Superior temporal gyrus (tissue), 1 donor: ENCODE results near the gene UNC119B.

Source experiments
- DNase-seq: peaks from one replicate; pipeline ENCODE4 v3.0.0-alpha.2; 2016; ENCODE audit errors: extremely low spot score

The UNC119B gene

DNA sequence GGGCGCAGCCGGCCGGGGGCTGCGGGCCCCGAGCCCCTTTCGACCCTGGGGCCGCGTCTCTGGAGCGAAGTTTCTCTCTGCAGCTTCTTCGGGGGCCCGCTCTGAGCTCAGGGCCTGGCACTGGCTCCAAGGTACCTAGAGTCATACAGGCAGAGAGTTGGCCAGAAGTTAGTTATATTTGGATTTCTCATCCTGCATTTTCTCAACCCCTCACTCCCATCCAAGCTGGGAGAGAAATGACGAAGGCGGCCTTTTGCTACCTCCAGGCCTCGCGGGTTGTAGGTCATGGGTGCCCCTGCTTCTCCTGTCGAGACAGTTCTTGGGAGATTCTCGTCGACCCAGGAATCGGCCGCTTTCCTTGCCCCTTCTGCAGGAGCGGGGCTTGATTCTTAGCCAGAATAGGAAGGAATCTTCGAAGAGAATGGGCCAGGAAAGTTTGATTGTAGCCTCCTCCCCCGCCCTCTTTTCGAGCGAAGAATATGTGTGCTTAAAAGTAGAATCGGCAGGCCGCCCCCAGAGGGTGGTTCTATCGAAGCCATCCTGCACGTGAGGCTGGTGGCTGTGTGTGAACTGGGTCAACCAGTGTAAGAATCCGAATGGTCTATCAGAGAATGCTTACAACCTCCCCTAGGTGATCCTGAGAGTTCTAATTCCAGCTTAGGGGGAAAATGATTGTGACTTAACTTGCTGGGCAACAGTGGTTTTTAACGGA lies 22.5 kb upstream of the UNC119B start:
- no peak for DNase-seq

GRCh38 chr12:120688527-120689071 lies 21.7 kb upstream of the UNC119B start:
- no peak for DNase-seq

GRCh38 chr12:120689397-120690082 lies 20.7 kb upstream of the UNC119B start:
- no peak for DNase-seq

DNA sequence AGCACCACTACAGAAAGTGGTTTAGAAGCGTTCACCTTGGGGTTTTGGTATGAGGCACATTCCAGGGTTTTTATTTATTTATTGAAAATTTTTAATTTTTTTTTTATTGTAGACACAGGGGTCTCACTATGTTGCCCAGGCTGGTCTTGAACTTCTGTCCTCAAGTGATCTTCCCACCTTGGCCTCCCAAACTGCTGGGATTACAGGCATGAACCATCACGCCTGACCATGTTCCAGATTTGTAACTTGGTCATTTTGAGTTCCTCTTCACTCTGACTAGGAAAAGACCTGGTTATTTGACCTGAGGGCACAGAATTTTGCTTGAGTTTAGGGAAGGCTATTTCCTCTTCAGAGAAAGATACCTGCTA lies 20.2 kb upstream of the UNC119B start:
- no peak for DNase-seq

DNA sequence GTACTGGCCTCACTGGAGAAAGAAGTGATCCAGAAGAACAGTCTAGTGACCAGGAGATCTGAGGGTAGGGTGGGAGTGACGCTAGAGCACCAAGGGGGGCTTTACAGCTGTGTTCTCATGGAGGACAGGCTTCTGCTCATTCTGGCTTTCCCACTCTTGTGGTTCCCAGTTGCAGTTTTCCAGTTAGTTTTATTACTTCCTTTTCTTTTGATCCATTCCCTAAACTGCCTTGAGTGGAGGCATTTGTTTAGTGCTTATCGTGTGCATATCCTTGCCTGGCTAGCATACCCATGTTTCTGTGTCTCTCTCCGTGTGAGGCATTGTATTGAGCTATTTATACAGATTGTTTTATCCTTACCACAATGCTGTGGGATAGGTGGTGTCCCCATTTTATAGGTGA lies 19.3 kb upstream of the UNC119B start:
- DNase-seq, result no peak

GRCh38 chr12:120692524-120693033 lies 17.7 kb upstream of the UNC119B start:
- no peak for DNase-seq

DNA sequence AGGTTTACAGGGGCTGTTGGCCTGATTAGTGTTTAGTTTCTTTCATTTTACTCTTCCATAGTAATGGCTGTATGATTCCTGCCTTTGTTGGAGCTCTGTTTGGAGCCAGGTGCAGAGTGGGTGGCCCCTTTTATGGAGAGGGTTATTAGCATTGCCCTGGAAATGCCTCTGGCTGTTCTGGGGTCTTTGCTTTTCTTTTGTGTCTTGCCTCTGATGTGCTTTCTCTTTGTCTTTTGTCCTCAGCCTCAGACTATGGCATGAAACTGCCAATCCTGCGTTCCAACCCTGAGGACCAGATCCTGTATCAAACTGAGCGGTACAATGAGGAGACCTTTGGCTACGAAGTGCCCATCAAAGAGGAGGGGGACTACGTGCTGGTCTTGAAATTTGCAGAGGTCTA lies 16.4 kb upstream of the UNC119B start:
- DNase-seq, result no peak

GRCh38 chr12:120696626-120697025 lies 13.6 kb upstream of the UNC119B start:
- DNase-seq, result no peak

DNA sequence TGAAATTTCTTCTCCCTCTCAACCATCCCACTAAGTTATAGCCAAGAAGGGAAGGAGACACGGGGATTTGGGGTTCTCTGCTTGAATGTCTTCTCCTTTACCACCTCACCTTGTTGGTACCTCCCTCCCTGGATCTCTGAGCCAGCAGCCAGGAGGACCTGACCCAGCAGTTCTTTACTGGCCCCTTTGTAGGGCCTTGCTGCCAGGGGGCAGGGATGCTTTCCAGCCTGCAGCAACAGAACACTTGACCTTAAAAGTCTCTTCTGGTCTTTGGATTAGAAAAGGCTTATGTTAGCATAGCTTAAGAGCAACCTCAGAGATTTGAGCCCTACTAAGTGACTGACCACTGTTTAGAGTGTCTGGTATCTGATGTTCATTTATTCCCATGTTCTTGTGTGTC lies 12.9 kb upstream of the UNC119B start:
- no peak for DNase-seq

GRCh38 chr12:120698665-120699064 lies 11.6 kb upstream of the UNC119B start:
- no peak for DNase-seq

DNA sequence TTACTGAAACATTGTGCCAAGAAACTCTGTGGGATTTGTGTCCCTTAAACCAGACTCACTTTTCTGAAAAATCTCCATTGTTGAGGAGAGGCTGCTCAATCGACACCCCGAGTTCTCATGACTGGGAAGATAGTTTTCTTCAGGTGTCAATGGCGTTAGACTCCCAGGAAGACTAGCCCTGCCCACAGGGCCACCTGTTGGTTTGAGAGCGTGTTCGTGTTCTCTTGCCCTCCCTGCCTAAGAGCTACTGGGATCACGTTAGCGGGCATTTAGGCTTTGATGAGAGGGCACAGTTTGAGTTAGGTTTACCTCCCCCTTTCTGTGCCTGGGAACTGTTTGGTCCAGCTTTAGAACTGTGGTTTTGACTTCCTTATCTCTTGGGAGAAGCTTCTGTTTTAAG lies 10.7 kb upstream of the UNC119B start:
- DNase-seq, result no peak

DNA sequence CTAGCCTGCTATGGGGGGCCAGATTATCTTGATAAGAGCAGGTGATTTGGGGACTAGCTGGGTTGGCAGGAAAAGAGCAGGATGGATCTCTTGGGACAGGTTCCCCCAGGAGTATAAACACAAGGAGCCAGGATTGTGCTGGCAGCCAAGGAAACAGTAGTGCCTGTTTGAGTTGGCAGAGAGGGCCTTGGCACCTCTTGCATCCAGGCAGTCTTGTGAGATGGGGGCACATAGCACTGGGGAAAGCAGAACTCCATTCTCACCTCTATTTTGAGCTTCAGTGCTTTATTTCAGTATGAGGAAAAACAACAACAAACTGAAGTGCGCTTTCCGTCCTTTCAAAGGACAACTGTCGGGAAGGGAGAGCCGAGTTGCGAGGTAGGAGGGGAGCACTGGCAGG lies 9.4 kb upstream of the UNC119B start:
- no peak for DNase-seq

DNA sequence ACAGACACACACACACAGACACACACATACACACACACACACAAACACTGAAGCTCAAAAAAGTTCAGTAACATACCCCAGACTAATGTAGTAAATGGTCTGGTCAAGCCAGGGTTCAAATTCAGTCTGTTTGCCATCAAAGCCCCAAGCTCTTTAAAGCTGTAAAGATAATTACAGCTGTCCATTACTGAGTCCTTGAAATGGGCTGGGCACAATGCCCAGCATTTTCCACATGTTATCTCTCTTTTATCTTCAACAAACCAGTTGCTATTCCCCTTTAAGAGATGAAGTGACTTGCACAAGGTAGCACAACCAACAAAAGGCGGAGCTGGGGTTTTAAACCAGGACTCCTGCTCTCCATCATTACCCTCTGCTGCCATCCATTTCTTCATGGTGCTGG lies 7.6 kb upstream of the UNC119B start:
- no peak for DNase-seq

DNA sequence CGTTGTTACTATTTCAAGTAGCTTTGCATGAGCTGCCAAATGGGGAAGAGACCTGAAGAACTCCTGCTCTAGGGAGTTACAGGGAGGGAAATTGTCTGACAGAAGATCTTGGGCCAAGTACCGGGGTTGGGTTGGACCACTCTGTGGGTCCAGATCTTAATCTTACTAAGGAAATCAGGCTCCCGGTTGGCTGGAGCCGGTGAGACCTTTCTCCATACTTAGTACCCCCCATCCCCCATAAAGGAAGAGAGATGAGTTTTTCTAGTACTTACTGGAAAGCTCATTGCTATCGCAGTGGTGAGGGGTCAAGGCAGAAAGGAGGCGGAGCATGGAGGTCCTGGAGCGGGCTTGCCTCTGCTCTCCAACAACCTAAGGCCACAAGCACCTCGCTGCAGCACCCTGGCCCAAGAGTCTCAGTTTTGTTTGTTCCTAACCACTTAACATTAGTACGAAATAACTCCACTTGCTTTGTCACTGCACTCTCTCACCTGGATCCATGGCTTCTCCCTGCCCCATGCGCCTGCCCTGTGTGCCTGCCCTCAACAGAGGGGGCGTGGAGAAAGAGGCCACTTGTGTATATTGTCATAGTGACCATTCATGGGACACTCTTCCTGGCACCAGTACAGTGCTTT lies 6.8 kb upstream of the UNC119B start:
- DNase-seq, result no peak

GRCh38 chr12:120705618-120706017 lies 4.6 kb upstream of the UNC119B start:
- DNase-seq, result no peak

GRCh38 chr12:120706029-120706428 lies 4.2 kb upstream of the UNC119B start:
- no peak for DNase-seq

- no peak for DNase-seq
Measured at GRCh38 chr12:120708651-120709050, 1.6 kb upstream of the UNC119B start.

GRCh38 chr12:120710805-120711296 lies 593 bp downstream of the UNC119B start:
- DNase-seq, result no peak

- peak; percentile 39 for DNase-seq
Measured at GRCh38 chr12:120711411-120711810, 1.2 kb downstream of the UNC119B start.

GRCh38 chr12:120712610-120713009 lies 2.4 kb downstream of the UNC119B start:
- peak; percentile 23 for DNase-seq

DNA sequence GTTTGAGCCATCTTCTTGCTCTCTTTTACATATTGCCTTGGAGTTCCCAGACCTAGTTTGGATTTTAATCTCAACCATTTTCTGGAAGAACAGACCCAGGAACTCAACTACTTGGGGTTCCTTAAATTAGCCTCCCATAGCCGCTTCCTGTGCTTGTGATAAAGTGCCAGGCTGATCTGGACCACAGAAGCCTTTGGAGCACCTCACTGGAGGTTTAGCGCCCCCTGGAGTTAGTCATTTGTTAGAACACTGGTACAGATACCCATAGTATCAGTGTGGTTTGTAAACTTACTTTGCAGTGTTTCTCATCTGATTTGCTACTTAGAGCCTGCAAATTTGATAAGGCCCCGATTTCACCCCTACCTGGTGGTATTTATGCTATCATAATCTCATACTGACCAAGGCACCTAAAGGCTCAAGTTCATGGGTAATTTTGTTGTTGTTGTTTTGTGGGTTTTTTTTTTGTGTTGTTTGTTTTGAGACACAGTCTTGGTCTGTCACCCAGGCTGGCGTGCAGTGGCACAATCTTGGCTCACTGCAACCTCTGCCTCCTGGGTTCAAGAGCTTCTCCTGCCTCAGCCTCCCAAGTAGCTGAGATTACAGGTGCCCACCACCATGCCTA lies 3.7 kb downstream of the UNC119B start:
- peak; percentile 95 for DNase-seq

DNA sequence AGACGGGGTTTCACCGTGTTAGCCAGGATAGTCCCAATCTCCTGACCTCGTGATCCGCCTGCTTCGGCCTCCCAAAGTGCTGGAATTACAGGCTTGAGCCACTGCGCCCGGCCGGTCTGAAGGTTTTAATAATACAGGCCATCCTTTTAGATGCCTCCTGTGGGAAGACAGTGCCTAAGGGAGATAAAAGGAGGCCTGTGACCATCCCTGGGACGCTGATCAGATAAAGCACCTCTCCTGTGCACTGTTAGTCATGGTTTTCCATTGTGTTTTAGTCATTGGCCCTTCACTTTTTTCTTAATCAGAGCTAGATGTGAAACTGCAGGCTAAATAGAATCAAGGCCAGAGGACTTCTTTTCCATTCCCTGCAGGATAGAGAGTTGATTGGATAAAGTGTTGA lies 7.8 kb downstream of the UNC119B start:
- DNase-seq, result no peak
